ENCODE data around the gene RWDD4. TPM values are rescaled to one million over a fixed set of nuclear protein-coding genes. Genes with fewer than 3 reads are reported as not detected.

RWDD4 gene
- total and polyA plus RNA-seq, 2 of the 4 experiments (the other 2 are of a cell fraction): 8.5 to 8.8 TPM

DNA sequence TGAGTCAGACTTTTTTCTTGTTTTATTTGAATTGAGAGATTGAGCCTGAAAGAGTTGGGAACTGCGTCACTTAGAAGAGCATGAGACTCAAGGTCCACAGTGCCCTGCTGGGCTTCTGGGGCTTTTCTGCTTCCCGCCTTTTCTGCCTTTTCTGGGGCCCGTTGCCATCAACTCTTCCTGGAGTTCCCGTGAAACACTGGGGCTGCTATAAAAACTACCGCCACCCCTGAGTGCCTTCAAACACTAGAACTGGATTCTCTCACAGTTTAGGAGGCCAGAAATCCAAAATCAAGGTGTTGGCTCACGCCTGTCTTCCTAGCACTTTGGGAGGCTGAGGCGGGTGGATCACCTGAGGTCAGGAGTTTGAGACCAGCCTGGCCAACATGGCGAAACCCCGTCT, 49.8 kb downstream of the RWDD4 start:
- Histone ChIP-seq H3K79me1 (ENCODE audit: low read depth in 1 of 2, low read length in 2 of 2) (no peaks in the 10 kb centered on the region), H2BK20ac (ENCODE audit: low read depth, low read length) (no peak overlapping the region), H3K9me1 (ENCODE audit: insufficient read depth, low read length) (no peaks in the 10 kb centered on the region), H3K4me2 (ENCODE audit: low read depth, low read length) (no peak overlapping the region), H2BK15ac (ENCODE audit: low read depth, low read length) (no peak overlapping the region), H3K14ac (replicated peaks; ENCODE audit: low read depth, low read length) (no peak overlapping the region), H3K23ac (ENCODE audit: low read depth, low read length) (no peak overlapping the region), H3K27ac (ENCODE audit: insufficient read depth, low read length) (no peak overlapping the region), H2BK5ac (ENCODE audit: low read depth, low read length, poor library complexity, severe bottlenecking) (no peak overlapping the region), H2AK5ac (ENCODE audit: low read depth, low read length) (no peak overlapping the region), H3K56ac (ENCODE audit: extremely low read depth, insufficient read depth, low read length) (no peak overlapping the region), H4K5ac (ENCODE audit: low read depth, low read length) (no peak overlapping the region), H3K4me3 (ENCODE audit: insufficient read depth, low read depth, low read length) (no peak overlapping the region), H2AK9ac (replicated peaks; ENCODE audit: low read depth, low read length, poor library complexity) (no peak overlapping the region), H3K4me1 (ENCODE audit: control insufficient read depth, insufficient read depth, low read length) (peaks cover 5% of the 10 kb centered on the region; the same call in 1 of the 2 replicates), H3K18ac (ENCODE audit: low read depth, low read length) (no peak overlapping the region), H3K36me3 (ENCODE audit: control insufficient read depth, insufficient read depth, low read length) (no peaks in the 10 kb centered on the region), H2BK120ac (ENCODE audit: low read depth, low read length) (no peak overlapping the region), H4K8ac (ENCODE audit: low read depth in 2 of 2, low read length in 2 of 2) (no peak overlapping the region), H3K9ac (ENCODE audit: low read depth, low read length) (no peak overlapping the region), H4K20me1 (ENCODE audit: insufficient read depth, low read length) (no peaks in the 10 kb centered on the region), H4K91ac (ENCODE audit: insufficient read depth, low read depth, low read length) (no peak overlapping the region), H2AFZ (replicated peaks; ENCODE audit: low read length, poor library complexity) (no peak overlapping the region), H3K4ac (ENCODE audit: low read depth, low read length) (no peak overlapping the region), H3K27me3 (ENCODE audit: control insufficient read depth, insufficient read depth, low read length) (no peaks in the 10 kb centered on the region), H3K9me3 (ENCODE audit: control insufficient read depth, insufficient read depth, low read length) (no peaks in the 10 kb centered on the region)
- in situ Hi-C loops (cut with MboI; ENCODE audit: low sequenced_read_pairs) (loop anchor here (10.0 kb wide), 1 partner anchor 134 kb away; no protein-coding TSS in a partner anchor), dilution Hi-C loops (cut with HindIII; ENCODE audit: low sequenced_read_pairs, unreplicated experiment) (no loop called here), intact Hi-C loops (cut with micrococcal nuclease) (no loop called here)
- ChIA-PET POLR2A (ENCODE audit: unreplicated experiment) (no interaction called here), CTCF (no interaction called here)
- DNase-seq: no peak
- no TSS peak for BruUV-seq (replicated peaks)
- 80% methylated on average over 1 of the region's 9 CpGs; no CpG with 5 or more reads in 1 of the 2 experiments for WGBS, 2 experiments (ENCODE audit: extremely low coverage in 2 of 2, insufficient read length in 1 of 2)
- TF ChIP-seq, protein P1, sequence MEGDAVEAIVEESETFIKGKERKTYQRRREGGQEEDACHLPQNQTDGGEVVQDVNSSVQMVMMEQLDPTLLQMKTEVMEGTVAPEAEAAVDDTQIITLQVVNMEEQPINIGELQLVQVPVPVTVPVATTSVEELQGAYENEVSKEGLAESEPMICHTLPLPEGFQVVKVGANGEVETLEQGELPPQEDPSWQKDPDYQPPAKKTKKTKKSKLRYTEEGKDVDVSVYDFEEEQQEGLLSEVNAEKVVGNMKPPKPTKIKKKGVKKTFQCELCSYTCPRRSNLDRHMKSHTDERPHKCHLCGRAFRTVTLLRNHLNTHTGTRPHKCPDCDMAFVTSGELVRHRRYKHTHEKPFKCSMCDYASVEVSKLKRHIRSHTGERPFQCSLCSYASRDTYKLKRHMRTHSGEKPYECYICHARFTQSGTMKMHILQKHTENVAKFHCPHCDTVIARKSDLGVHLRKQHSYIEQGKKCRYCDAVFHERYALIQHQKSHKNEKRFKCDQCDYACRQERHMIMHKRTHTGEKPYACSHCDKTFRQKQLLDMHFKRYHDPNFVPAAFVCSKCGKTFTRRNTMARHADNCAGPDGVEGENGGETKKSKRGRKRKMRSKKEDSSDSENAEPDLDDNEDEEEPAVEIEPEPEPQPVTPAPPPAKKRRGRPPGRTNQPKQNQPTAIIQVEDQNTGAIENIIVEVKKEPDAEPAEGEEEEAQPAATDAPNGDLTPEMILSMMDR (conservative IDR thresholded peaks at IDR 0.05; ENCODE audit: low read depth, low read length): no peak
- TF ChIP-seq FOS (IDR thresholded peaks at IDR 0.05; ENCODE audit: low read depth, low read length): no peak
- no peak for TF ChIP-seq NFE2L2 (IDR thresholded peaks at IDR 0.05; ENCODE audit: low read depth, low read length)
- TF ChIP-seq CHD1 (IDR thresholded peaks at IDR 0.05; ENCODE audit: low read depth, low read length): no peak
- no peak for TF ChIP-seq CEBPB (IDR thresholded peaks at IDR 0.05; ENCODE audit: low read depth, low read length)
- TF ChIP-seq RAD21 (IDR thresholded peaks at IDR 0.05; ENCODE audit: low read length): no peak
- TF ChIP-seq BHLHE40 (IDR thresholded peaks at IDR 0.05; ENCODE audit: low read depth, low read length): no peak
- TF ChIP-seq, protein P2, sequence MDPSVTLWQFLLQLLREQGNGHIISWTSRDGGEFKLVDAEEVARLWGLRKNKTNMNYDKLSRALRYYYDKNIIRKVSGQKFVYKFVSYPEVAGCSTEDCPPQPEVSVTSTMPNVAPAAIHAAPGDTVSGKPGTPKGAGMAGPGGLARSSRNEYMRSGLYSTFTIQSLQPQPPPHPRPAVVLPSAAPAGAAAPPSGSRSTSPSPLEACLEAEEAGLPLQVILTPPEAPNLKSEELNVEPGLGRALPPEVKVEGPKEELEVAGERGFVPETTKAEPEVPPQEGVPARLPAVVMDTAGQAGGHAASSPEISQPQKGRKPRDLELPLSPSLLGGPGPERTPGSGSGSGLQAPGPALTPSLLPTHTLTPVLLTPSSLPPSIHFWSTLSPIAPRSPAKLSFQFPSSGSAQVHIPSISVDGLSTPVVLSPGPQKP (IDR thresholded peaks at IDR 0.05; ENCODE audit: borderline replicate concordance, low read depth, low read length): no peak
- ATAC-seq (ENCODE audit: low read depth): no peak
